ENCODE data around the gene SLC29A3.

The SLC29A3 gene

GRCh38 chr10:71368176-71368575 lies 49.1 kb downstream of the SLC29A3 start:
- Histone ChIP-seq H3K4me3 (ENCODE audit: low read depth in 1 of 2, low read length in 1 of 2) (no peak overlapping the region), H3K27ac (no peak overlapping the region), H3K36me3 (no peaks in the 10 kb centered on the region), H3K9me3 (no peaks in the 10 kb centered on the region), H3K4me1 (ENCODE audit: control insufficient read depth in 1 of 2, insufficient read depth in 1 of 2, low read depth in 1 of 2, low read length in 1 of 2) (peaks cover 18 to 25% of the 10 kb centered on the region in 2 experiments), H3K27me3 (no peaks in the 10 kb centered on the region)
- TF ChIP-seq CTCF (IDR thresholded peaks at IDR 0.05), result no peak

GRCh38 chr10:71368643-71369042 lies 49.6 kb downstream of the SLC29A3 start:
- TF ChIP-seq CTCF (IDR thresholded peaks at IDR 0.05), result no peak
- Histone ChIP-seq H3K27me3 (no peaks in the 10 kb centered on the region), H3K36me3 (no peaks in the 10 kb centered on the region), H3K4me1 (ENCODE audit: control insufficient read depth in 1 of 2, insufficient read depth in 1 of 2, low read depth in 1 of 2, low read length in 1 of 2) (peaks cover 18 to 25% of the 10 kb centered on the region in 2 experiments), H3K4me3 (ENCODE audit: low read depth in 1 of 2, low read length in 1 of 2) (no peak overlapping the region), H3K27ac (no peak overlapping the region), H3K9me3 (no peaks in the 10 kb centered on the region)

GRCh38 chr10:71369602-71370001 lies 50.5 kb downstream of the SLC29A3 start:
- H3K9me3 ChIP-seq, result no peaks in the 10 kb centered on the region
- TF ChIP-seq CTCF (IDR thresholded peaks at IDR 0.05), result no peak
- no peak overlapping the region for H3K27ac ChIP-seq
- H3K27me3 ChIP-seq, result no peaks in the 10 kb centered on the region
- H3K36me3 ChIP-seq, result no peaks in the 10 kb centered on the region
- peaks cover 15 to 17% of the 10 kb centered on the region in 2 experiments for H3K4me1 ChIP-seq (ENCODE audit: control insufficient read depth in 1 of 2, insufficient read depth in 1 of 2, low read depth in 1 of 2, low read length in 1 of 2)
- no peak overlapping the region for H3K4me3 ChIP-seq (ENCODE audit: low read depth in 1 of 2, low read length in 1 of 2)

GRCh38 chr10:71370031-71370430 lies 51.0 kb downstream of the SLC29A3 start:
- H3K27me3 ChIP-seq, result no peaks in the 10 kb centered on the region
- H3K36me3 ChIP-seq, result no peaks in the 10 kb centered on the region
- no peak overlapping the region for H3K4me3 ChIP-seq (ENCODE audit: low read depth in 1 of 2, low read length in 1 of 2)
- no peaks in the 10 kb centered on the region for H3K9me3 ChIP-seq
- peaks cover 11 to 13% of the 10 kb centered on the region in 2 experiments for H3K4me1 ChIP-seq (ENCODE audit: control insufficient read depth in 1 of 2, insufficient read depth in 1 of 2, low read depth in 1 of 2, low read length in 1 of 2)
- no peak overlapping the region for H3K27ac ChIP-seq
- TF ChIP-seq CTCF (IDR thresholded peaks at IDR 0.05), result no peak

- Histone ChIP-seq H3K36me3 (no peaks in the 10 kb centered on the region), H3K27me3 (no peaks in the 10 kb centered on the region), H3K27ac (peak overlapping the region; percentile 73), H3K4me1 (ENCODE audit: control insufficient read depth in 1 of 2, insufficient read depth in 1 of 2, low read depth in 1 of 2, low read length in 1 of 2) (peaks cover 10 to 13% of the 10 kb centered on the region in 2 experiments), H3K4me3 (ENCODE audit: low read depth in 1 of 2, low read length in 1 of 2) (no peak overlapping the region), H3K9me3 (no peaks in the 10 kb centered on the region)
- no peak for TF ChIP-seq CTCF (IDR thresholded peaks at IDR 0.05)
Measured at GRCh38 chr10:71371750-71372166, 52.7 kb downstream of the SLC29A3 start.

Data from neutrophil (primary cell).